Naive B cell (primary cell): ENCODE measurements around the gene CTSF. TPM values are rescaled to one million over a fixed set of nuclear protein-coding genes. Genes with fewer than 3 reads are reported as not detected.

Source experiments
- ATAC-seq, 2 donors: fragments of 150-1000 bp; cut with Tn5 transposase; 2 replicates each; pipeline ENCODE4 v1.10.0; 2021; ENCODE audit warnings: low read depth in 2 of 2, mild to moderate bottlenecking in 2 of 2, moderate library complexity in 2 of 2
- DNase-seq: peaks from one replicate; pipeline ENCODE4 v3.0.0; 2022
- H3K27ac Mint-ChIP-seq, 6 donors: one replicate each; pipeline ENCODE4 v1.8.0; 2020 to 2022; ENCODE audit warnings: mild to moderate bottlenecking in 6 of 6, mixed read lengths in 6 of 6, moderate library complexity in 5 of 6, inconsistent platforms in 2 of 6
- H3K27me3 Mint-ChIP-seq, 3 donors: one replicate each; pipeline ENCODE4 v1.8.0; 2021 to 2022; ENCODE audit warnings: mixed read lengths in 3 of 3, mild to moderate bottlenecking in 1 of 3
- H3K36me3 Mint-ChIP-seq, 2 donors: one replicate each; pipeline ENCODE4 v1.8.0; 2020 to 2022; ENCODE audit warnings: mixed read lengths in 2 of 2, inconsistent platforms in 1 of 2, mild to moderate bottlenecking in 1 of 2
- H3K4me1 Mint-ChIP-seq, 3 donors: one replicate each; pipeline ENCODE4 v1.8.0; 2020 to 2022; ENCODE audit warnings: mixed read lengths in 3 of 3, inconsistent platforms in 1 of 3, mild to moderate bottlenecking in 1 of 3, moderate library complexity in 1 of 3
- H3K4me3 Mint-ChIP-seq, 8 donors: one replicate each; pipeline ENCODE4 v1.8.0; 2020 to 2022; ENCODE audit warnings: mild to moderate bottlenecking in 8 of 8, mixed read lengths in 8 of 8, moderate library complexity in 8 of 8, inconsistent platforms in 2 of 8
- H3K9me3 Mint-ChIP-seq, 7 donors: one replicate each; pipeline ENCODE4 v1.8.0; 2020 to 2022; ENCODE audit warnings: mixed read lengths in 7 of 7, mild to moderate bottlenecking in 5 of 7, inconsistent platforms in 2 of 7, moderate library complexity in 1 of 7
- polyA plus RNA-seq, 6 donors: library from polyadenylated mRNA; unstranded; fragments of 300-500 nt; fragmentation: Illumina TruSeq; gene quantifications; one replicate each; pipeline ENCODE4 v1.2.3, GENCODE V29; 2021; ENCODE audit warnings: low read depth in 6 of 6

CTSF gene
- polyA plus RNA-seq, 6 donors from 2014 or later: 5.0 to 14.3 (median 11.4) TPM

- Mint-ChIP-seq H3K4me1 (peaks cover 9 to 14% (median 10%) of the 10 kb centered on the region in 3 donors), H3K27me3 (peaks cover 4 to 9% (median 8%) of the 10 kb centered on the region in 3 donors), H3K27ac (no peak overlapping the region), H3K4me3 (no peak overlapping the region), H3K9me3 (peaks cover 2 to 11% (median 7%) of the 10 kb centered on the region in 7 donors), H3K36me3 (peaks cover 0 to 8% of the 10 kb centered on the region in 2 donors)
- no peak for DNase-seq
- ATAC-seq: no peak
These were observed 12.4 kb upstream of the CTSF start for GRCh38 chr11:66580803-66581202.

- DNase-seq: peak; percentile 68
- H3K4me1 Mint-ChIP-seq: peaks cover 9 to 14% (median 10%) of the 10 kb centered on the region in 3 donors
- H3K27me3 Mint-ChIP-seq: peaks cover 4 to 25% (median 25%) of the 10 kb centered on the region in 3 donors
- ATAC-seq: peak; percentile 77 to 93
- peak overlapping the region in 2 of 6 donors; percentile 19 to 86 for H3K27ac Mint-ChIP-seq
- peaks cover 0 to 8% of the 10 kb centered on the region in 2 donors for H3K36me3 Mint-ChIP-seq
- H3K4me3 Mint-ChIP-seq: peak overlapping the region in 2 of 8 donors; percentile 4 to 25
- H3K9me3 Mint-ChIP-seq: peaks cover 2 to 11% (median 7%) of the 10 kb centered on the region in 7 donors
These were observed 10.7 kb upstream of the CTSF start for GRCh38 chr11:66579017-66579606.

GRCh38 chr11:66570850-66571180, 2.4 kb upstream of the CTSF start:
- DNase-seq (no peak), ATAC-seq (no peak)
- Mint-ChIP-seq H3K4me3 (peak overlapping the region in 1 of 8 donors; percentile 56), H3K36me3 (peaks cover 0 to 5% of the 10 kb centered on the region in 2 donors), H3K27me3 (peaks cover 0 to 67% (median 35%) of the 10 kb centered on the region in 3 donors), H3K4me1 (peaks cover 3 to 10% (median 6%) of the 10 kb centered on the region in 3 donors), H3K27ac (no peak overlapping the region), H3K9me3 (no peaks in the 10 kb centered on the region)

GRCh38 chr11:66570079-66570849, 1.9 kb upstream of the CTSF start:
- Mint-ChIP-seq H3K9me3 (no peaks in the 10 kb centered on the region), H3K27ac (peak overlapping the region in 1 of 6 donors; percentile 47)

DNA sequence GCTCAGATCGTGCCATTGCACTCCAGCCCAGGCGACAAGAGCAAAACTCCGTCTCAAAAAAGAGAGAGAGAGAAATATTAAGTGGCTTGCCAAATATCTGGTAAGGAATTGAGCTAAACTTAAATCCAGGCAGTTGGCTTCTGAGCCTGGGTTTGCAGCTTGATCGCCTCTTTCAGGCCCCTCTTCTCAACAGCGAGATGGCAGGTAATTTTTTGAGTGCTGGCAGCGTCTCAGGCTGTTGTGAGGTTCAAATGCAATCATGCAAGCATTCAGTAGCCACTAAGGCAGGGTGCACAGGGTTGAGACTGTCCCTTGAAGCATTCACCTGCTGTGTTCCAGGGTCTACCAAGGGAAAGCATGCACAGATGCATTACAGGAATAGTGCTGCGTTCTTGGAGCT, 670 bp upstream of the CTSF start:
- Mint-ChIP-seq H3K9me3 (no peaks in the 10 kb centered on the region), H3K4me3 (peak overlapping the region in 5 of 8 donors; percentile 27 to 88 (median 78)), H3K36me3 (peaks cover 0 to 5% of the 10 kb centered on the region in 2 donors), H3K27ac (no peak overlapping the region), H3K4me1 (peaks cover 3 to 10% (median 6%) of the 10 kb centered on the region in 3 donors), H3K27me3 (peaks cover 0 to 50% (median 18%) of the 10 kb centered on the region in 3 donors)
- ATAC-seq (no peak), DNase-seq (no peak)

More at GRCh38 chr11:66570079-66570849, 1.9 kb upstream of the CTSF start:
- Mint-ChIP-seq H3K27me3 (peaks cover 0 to 62% (median 30%) of the 10 kb centered on the region in 3 donors), H3K4me1 (peaks cover 3 to 10% (median 6%) of the 10 kb centered on the region in 3 donors), H3K36me3 (peaks cover 0 to 5% of the 10 kb centered on the region in 2 donors), H3K4me3 (peak overlapping the region in 2 of 8 donors; percentile 8 to 19)
- DNase-seq (no peak), ATAC-seq (no peak)

- H3K27ac Mint-ChIP-seq: no peak overlapping the region
- no peak for ATAC-seq
These were observed 651 bp downstream of the CTSF start for GRCh38 chr11:66567787-66568123.

GRCh38 chr11:66566221-66566620, 2.2 kb downstream of the CTSF start:
- DNase-seq (no peak), ATAC-seq (no peak)
- Mint-ChIP-seq H3K27ac (no peak overlapping the region), H3K4me1 (peaks cover 3 to 10% (median 6%) of the 10 kb centered on the region in 3 donors), H3K36me3 (peaks cover 0 to 5% of the 10 kb centered on the region in 2 donors), H3K4me3 (peak overlapping the region in 6 of 8 donors; percentile 18 to 82 (median 46)), H3K27me3 (peaks cover 0 to 44% (median 12%) of the 10 kb centered on the region in 3 donors), H3K9me3 (no peaks in the 10 kb centered on the region)

More at GRCh38 chr11:66567787-66568123, 651 bp downstream of the CTSF start:
- DNase-seq: no peak
- Mint-ChIP-seq H3K9me3 (no peaks in the 10 kb centered on the region), H3K4me3 (peak overlapping the region; percentile 62 to 83 (median 73)), H3K4me1 (peaks cover 3 to 10% (median 6%) of the 10 kb centered on the region in 3 donors), H3K27me3 (peaks cover 0 to 43% (median 12%) of the 10 kb centered on the region in 3 donors), H3K36me3 (peaks cover 0 to 5% of the 10 kb centered on the region in 2 donors)

GRCh38 chr11:66564984-66565383, 3.4 kb downstream of the CTSF start:
- Mint-ChIP-seq H3K9me3 (no peaks in the 10 kb centered on the region), H3K27me3 (peaks cover 0 to 44% (median 6%) of the 10 kb centered on the region in 3 donors), H3K4me1 (peaks cover 3 to 10% (median 6%) of the 10 kb centered on the region in 3 donors), H3K27ac (no peak overlapping the region), H3K4me3 (peak overlapping the region in 1 of 8 donors; percentile 5), H3K36me3 (peaks cover 0 to 5% of the 10 kb centered on the region in 2 donors)
- DNase-seq: no peak
- ATAC-seq: no peak

DNA sequence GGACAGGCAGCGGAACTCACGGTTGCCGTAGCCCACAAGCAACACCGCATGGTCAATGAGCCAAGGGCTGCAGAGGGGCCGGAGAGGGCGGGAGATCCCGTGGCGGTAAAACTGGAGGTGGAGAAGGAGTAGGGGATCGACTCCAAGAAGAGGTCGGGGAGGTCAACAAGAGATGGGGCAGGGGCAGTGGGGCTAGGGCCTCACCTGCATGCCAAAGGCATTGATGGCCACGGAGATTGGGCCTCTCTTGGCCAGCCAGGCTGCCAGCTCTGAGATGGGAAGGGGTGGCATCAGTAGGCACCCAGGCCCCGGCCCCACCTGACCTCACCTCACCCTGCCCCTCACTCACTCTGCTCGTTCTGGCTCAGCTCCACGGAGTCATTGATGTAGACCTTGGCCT, 3.9 kb downstream of the CTSF start:
- no peak overlapping the region for H3K27ac Mint-ChIP-seq
- no peaks in the 10 kb centered on the region for H3K9me3 Mint-ChIP-seq
- peaks cover 3 to 10% (median 6%) of the 10 kb centered on the region in 3 donors for H3K4me1 Mint-ChIP-seq
- ATAC-seq (no peak), DNase-seq (no peak)
- no peak overlapping the region for H3K4me3 Mint-ChIP-seq
- peaks cover 0 to 44% (median 5%) of the 10 kb centered on the region in 3 donors for H3K27me3 Mint-ChIP-seq
- H3K36me3 Mint-ChIP-seq: peaks cover 0 to 5% of the 10 kb centered on the region in 2 donors

DNA sequence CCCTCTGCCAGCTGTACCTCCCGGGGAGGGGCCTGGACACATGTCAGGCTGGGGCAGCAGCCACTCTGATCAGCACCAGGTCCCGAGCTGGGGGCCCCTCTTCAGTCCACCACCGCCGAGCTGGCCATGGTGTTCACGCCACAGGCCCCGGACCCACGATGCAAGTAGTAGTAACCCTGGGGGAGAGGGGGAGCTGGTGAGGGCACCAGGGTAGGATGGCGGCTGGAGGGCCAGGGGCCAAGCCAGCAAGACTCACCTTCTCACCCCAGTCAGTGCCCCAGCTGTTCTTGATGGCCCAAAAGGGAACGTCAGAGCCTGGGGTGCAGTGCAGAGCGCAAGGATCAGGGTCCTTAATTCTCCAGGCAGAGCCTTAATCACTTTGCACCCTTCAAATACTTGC, 4.6 kb downstream of the CTSF start:
- no peak for DNase-seq
- no peak for ATAC-seq
- H3K36me3 Mint-ChIP-seq: peaks cover 0 to 5% of the 10 kb centered on the region in 2 donors
- peaks cover 5 to 13% (median 6%) of the 10 kb centered on the region in 3 donors for H3K4me1 Mint-ChIP-seq
- H3K27me3 Mint-ChIP-seq: peaks cover 1 to 43% (median 9%) of the 10 kb centered on the region in 3 donors
- H3K27ac Mint-ChIP-seq: no peak overlapping the region
- H3K4me3 Mint-ChIP-seq: peak overlapping the region in 1 of 8 donors; percentile 25
- no peaks in the 10 kb centered on the region for H3K9me3 Mint-ChIP-seq

DNA sequence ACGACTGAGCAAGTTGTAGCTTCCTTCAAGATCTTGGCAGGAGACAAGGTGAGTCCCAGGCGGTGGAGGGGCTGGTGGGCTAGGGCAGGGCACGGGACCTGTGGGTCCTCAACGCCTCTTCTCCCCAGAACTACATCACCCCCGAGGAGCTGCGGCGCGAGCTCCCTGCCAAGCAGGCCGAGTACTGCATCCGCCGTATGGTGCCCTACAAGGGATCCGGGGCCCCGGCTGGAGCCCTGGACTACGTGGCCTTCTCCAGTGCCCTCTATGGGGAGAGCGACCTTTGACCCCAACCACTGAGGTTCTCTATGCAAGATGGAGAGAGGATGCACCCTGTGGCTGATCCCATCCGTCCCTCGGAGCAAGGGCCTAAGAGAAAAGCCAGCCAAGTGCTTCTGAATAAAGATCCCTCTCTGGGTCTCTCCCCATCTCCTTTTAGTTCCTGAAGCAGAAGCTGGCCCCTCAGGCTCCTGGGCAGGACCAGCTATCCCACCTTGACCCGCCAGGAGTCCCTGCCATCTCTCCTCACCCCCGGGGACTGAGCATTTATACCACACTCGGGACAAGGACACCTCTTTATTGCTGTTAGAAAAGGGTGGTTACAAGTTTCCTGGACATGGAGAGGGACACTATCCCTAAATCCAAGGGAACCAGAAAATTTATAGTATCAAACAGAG, 5.4 kb downstream of the CTSF start:
- DNase-seq (no peak), ATAC-seq (no peak)
- H3K9me3 Mint-ChIP-seq: no peaks in the 10 kb centered on the region
- no peak overlapping the region for H3K4me3 Mint-ChIP-seq
- H3K4me1 Mint-ChIP-seq: peaks cover 0 to 11% (median 3%) of the 10 kb centered on the region in 3 donors
- H3K27ac Mint-ChIP-seq: no peak overlapping the region
- peaks cover 0 to 5% of the 10 kb centered on the region in 2 donors for H3K36me3 Mint-ChIP-seq
- H3K27me3 Mint-ChIP-seq: peaks cover 6 to 46% (median 15%) of the 10 kb centered on the region in 3 donors

DNA sequence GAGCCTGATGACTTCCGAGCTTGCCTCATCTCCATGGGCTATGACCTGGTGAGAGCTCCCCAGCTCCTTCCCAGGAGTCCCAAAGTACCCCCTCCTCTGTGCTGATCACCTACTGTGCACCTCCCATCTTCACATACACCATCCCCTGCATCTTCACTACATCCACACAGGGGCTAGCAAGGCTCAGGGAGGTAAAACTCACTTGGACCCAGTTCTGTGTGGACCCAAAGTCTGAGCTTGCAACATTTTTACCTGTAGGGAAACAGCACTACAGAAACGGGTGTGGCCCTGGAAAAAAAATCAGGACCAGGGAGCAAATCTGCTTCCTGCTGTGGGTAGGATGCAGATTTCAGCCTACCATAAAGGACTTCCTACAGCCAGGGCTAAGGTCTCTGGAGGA, 6.1 kb downstream of the CTSF start:
- Mint-ChIP-seq H3K27ac (no peak overlapping the region), H3K36me3 (peaks cover 0 to 5% of the 10 kb centered on the region in 2 donors), H3K27me3 (peaks cover 12 to 46% (median 19%) of the 10 kb centered on the region in 3 donors), H3K4me1 (peaks cover 0 to 11% (median 3%) of the 10 kb centered on the region in 3 donors), H3K9me3 (no peaks in the 10 kb centered on the region), H3K4me3 (no peak overlapping the region)
- ATAC-seq: no peak
- no peak for DNase-seq

GRCh38 chr11:66561975-66562248, 6.5 kb downstream of the CTSF start:
- Mint-ChIP-seq H3K4me1 (peaks cover 0 to 11% (median 3%) of the 10 kb centered on the region in 3 donors), H3K36me3 (peaks cover 0 to 5% of the 10 kb centered on the region in 2 donors), H3K27ac (no peak overlapping the region), H3K9me3 (no peaks in the 10 kb centered on the region), H3K27me3 (peaks cover 13 to 46% (median 23%) of the 10 kb centered on the region in 3 donors), H3K4me3 (no peak overlapping the region)
- DNase-seq (no peak), ATAC-seq (no peak)
